ENCODE measurements around the gene NCAPG2. TPM values are rescaled to one million over a fixed set of nuclear protein-coding genes. Genes with fewer than 3 reads are reported as not detected.

Gene NCAPG2
- total RNA-seq, 4 donors from 2014 or later: 4.2 to 6.2 (median 4.4) TPM

GRCh38 chr7:158606671-158607424 is 97.8 kb downstream of the NCAPG2 start:
- H3K27me3 ChIP-seq: no peaks in the 10 kb centered on the region
- peaks cover 0 to 10% (median 0%) of the 10 kb centered on the region in 4 donors for H3K36me3 ChIP-seq
- intact Hi-C loops (cut with DNase I): no loop called here
- no peaks in the 10 kb centered on the region for H3K4me1 ChIP-seq
- 97% methylated on average over 10 of the region's 18 CpGs for WGBS
- no peak for TF ChIP-seq POLR2A (IDR thresholded peaks at IDR 0.05; ENCODE audit: low read depth)
- no peak for TF ChIP-seq POLR2AphosphoS5 (IDR thresholded peaks at IDR 0.05)
- TF ChIP-seq EP300 (IDR thresholded peaks at IDR 0.05): no peak
- no peak for TF ChIP-seq CTCF (IDR thresholded peaks at IDR 0.05)
- H3K27ac ChIP-seq (replicated peaks in 1 of 4): no peak overlapping the region
- H3K9me3 ChIP-seq: no peaks in the 10 kb centered on the region
- no peak for DNase-seq (ENCODE audit: extremely low spot score)
- H3K4me3 ChIP-seq: no peak overlapping the region

DNA sequence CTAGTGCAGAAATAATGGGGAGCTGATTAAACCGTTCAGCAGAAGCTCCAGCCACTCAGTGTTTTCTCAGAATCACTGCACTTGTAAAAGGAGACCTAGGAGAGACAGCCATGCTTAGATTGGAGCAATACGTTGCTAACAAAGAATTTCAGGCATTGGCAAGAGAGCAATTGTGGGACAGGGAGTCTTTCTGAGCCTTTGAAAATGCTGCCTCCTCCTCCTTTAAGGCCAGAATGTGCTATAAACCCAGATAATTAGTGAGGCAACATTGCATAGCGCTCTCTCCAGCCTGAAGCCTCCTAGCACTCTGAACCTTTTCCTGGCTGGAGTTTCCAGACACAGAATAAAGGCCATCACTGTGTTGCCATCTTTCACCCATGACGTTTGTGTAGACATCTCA is 98.5 kb downstream of the NCAPG2 start:
- H3K36me3 ChIP-seq: peaks cover 0 to 10% (median 0%) of the 10 kb centered on the region in 4 donors
- no peak for TF ChIP-seq POLR2AphosphoS5 (IDR thresholded peaks at IDR 0.05)
- TF ChIP-seq EP300 (IDR thresholded peaks at IDR 0.05): no peak
- TF ChIP-seq POLR2A (IDR thresholded peaks at IDR 0.05; ENCODE audit: low read depth): no peak
- TF ChIP-seq CTCF (IDR thresholded peaks at IDR 0.05): no peak
- DNase-seq (ENCODE audit: extremely low spot score): no peak
- no peaks in the 10 kb centered on the region for H3K9me3 ChIP-seq
- intact Hi-C loops (cut with DNase I): no loop called here
- H3K4me3 ChIP-seq: no peak overlapping the region
- no peaks in the 10 kb centered on the region for H3K4me1 ChIP-seq
- 81% methylated on average over 4 of the region's 4 CpGs for WGBS
- H3K27ac ChIP-seq (replicated peaks in 1 of 4): no peak overlapping the region
- no peaks in the 10 kb centered on the region for H3K27me3 ChIP-seq

DNA sequence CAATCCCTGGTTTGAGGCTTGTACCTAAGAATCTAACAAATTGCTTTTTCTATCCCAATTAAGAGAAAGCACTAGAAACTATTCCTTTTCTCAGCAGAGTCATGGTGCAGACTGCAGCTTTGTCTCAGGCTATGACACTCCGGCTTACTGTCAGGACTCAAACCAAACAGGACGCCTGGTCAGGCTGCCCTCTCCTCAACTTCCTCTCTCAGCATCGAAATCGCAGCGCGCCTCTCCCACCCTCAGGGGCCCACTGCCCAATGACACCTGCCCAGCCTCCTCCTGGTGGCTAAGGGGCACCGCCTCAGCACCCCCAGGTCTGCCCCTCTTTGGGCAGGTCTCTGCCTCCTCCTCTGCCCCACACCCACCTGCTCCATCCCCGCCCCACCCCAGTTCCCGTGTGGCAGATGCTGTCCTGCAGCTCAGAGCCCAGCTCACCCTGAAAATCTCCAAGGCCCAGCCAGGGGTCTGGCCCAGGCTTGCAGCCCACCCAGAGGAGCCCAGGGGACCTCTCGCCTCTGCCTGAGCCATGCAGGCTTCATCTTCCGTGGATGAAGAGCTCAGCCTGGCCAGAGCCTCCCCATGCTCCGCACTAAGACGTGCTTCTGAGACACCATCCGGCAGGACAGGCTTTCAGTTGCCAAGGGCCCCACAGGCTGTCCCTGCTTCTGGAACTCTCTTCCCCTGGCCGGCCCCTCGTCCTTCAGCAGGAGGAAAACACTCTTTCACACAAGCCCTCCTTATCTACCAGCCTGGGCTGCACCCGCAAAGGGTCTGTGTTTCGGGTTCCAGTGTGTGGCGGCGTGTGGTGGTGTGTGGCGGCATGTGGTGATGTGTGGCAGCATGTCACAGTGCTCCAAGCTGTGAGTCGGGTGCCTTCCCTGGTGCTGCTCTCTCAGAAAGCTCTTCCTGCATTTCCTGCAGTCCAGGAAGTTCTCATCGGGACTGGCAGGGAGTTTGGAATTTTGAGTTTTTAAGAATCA is 100.5 kb downstream of the NCAPG2 start:
- DNase-seq (ENCODE audit: extremely low spot score): no peak
- H3K36me3 ChIP-seq: peaks cover 0 to 10% (median 0%) of the 10 kb centered on the region in 4 donors
- H3K4me1 ChIP-seq: no peaks in the 10 kb centered on the region
- TF ChIP-seq CTCF (IDR thresholded peaks at IDR 0.05) (no peak), POLR2AphosphoS5 (IDR thresholded peaks at IDR 0.05) (no peak), EP300 (IDR thresholded peaks at IDR 0.05) (no peak), POLR2A (IDR thresholded peaks at IDR 0.05; ENCODE audit: low read depth) (no peak)
- no peak overlapping the region for H3K27ac ChIP-seq (replicated peaks in 1 of 4)
- no peaks in the 10 kb centered on the region for H3K27me3 ChIP-seq
- 91% methylated on average over 21 of the region's 23 CpGs for WGBS
- H3K4me3 ChIP-seq: no peak overlapping the region
- no peaks in the 10 kb centered on the region for H3K9me3 ChIP-seq
- intact Hi-C loops (cut with DNase I): no loop called here

DNA sequence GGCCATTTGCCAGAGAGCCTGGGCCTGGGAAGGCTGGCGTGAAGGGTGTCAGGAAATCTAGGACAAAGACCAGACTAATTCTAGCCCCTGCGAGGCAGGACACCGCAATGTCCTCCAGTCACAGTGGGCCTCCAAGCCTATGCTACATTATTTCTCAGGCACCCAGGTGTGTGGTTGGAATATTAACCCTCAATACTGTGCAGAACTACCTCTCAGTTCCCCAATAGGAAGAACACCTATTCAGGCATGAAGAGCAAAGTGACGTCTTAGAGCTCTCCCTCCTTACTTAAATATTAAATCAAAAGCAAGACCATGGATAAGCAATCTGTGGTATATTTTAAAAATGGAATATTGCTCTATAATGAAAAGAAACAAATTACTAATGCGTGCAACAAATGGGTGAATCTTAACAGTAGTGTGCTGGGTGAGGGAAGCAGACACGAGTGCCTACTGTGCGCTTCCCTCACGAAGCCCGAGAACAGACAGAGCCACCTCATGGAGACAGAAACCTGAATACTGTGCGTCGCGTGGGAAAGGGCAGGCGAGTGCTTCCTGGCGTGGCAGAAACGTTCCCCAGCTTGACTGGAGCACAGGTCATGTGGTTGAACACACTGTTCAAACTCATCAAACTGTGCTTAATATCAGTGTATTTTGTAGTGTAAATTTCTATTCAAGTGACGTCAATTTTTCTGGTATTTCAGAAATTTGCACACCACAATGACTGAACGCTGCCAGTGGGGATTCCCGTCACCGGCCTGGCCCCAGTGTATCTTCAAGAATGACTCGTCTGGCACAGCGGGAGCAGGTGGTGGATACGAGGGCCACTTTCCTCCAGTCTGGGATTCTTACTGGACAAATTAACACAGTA is 101.5 kb downstream of the NCAPG2 start:
- no peaks in the 10 kb centered on the region for H3K4me1 ChIP-seq
- H3K9me3 ChIP-seq: no peaks in the 10 kb centered on the region
- DNase-seq (ENCODE audit: extremely low spot score): no peak
- no peaks in the 10 kb centered on the region for H3K27me3 ChIP-seq
- peaks cover 0 to 10% (median 0%) of the 10 kb centered on the region in 4 donors for H3K36me3 ChIP-seq
- intact Hi-C loops (cut with DNase I): no loop called here
- 88% methylated on average over 22 of the region's 22 CpGs for WGBS
- no peak overlapping the region for H3K27ac ChIP-seq (replicated peaks in 1 of 4)
- no peak overlapping the region for H3K4me3 ChIP-seq
- TF ChIP-seq EP300 (IDR thresholded peaks at IDR 0.05) (no peak), CTCF (IDR thresholded peaks at IDR 0.05) (no peak), POLR2A (IDR thresholded peaks at IDR 0.05; ENCODE audit: low read depth) (no peak), POLR2AphosphoS5 (IDR thresholded peaks at IDR 0.05) (no peak)
